K562 (cell line): ENCODE measurements around the gene UFL1. TPM values are rescaled to one million over a fixed set of nuclear protein-coding genes. Genes with fewer than 3 reads are reported as not detected.

Source experiments
- ATAC-seq: fragments of 200-7000 bp; cut with Tn5 transposase; 3 replicates; pipeline ENCODE4 v1.9.1; 2020; ENCODE audit warnings: moderate library complexity
- BruUV-seq: library from RNA; stranded (reverse); fragments of 400-500 nt; replicated peaks from 2 replicates; lab custom pipeline; 2021; lab: Mats Ljungman, UMichigan
- CTCF ChIA-PET: fragments of 300-600 bp; formaldehyde crosslinking; extraction: SDS; loops from one replicate; lab custom pipeline; 2021; ENCODE audit warnings: low intra/inter-chr PET ratio; lab: Yijun Ruan, JAX
- POLR2A ChIA-PET: fragments of 300-600, 350-650 bp; sonication (Branson Sonifier 250); formaldehyde crosslinking; extraction: SDS; loops from one replicate; lab custom pipeline; 2021; ENCODE audit warnings: antibody characterized with exemption, inconsistent platforms; lab: Yijun Ruan, JAX
- DNase-seq, 4 experiments: peaks; one replicate each; pipeline versions ENCODE4 v3.0.0 to v3.0.0-alpha.2; 2011 to 2018; ENCODE audit warnings: low spot score in 3 of 4, mixed read lengths in 3 of 4; ENCODE audit errors: extremely low read depth in 1 of 4
- FAIRE-seq: peaks from 2 replicates; lab custom pipeline; 2011; peaks lifted over from hg19 to GRCh38; lab: Jason Lieb, UNC
- H2AFZ ChIP-seq: 2 replicates; pipeline ENCODE4 v1.6.0; 2011; ENCODE audit warnings: low read depth, low read length, control low read depth, inconsistent platforms
- H3K27ac ChIP-seq: fragments of 200-600 bp; 3 replicates; pipeline ENCODE4 v1.8.0; 2011; ENCODE audit warnings: low read depth, mild to moderate bottlenecking, control low read depth, inconsistent platforms, low read length, moderate library complexity, mixed read lengths; ENCODE audit errors: extremely low read depth
- H3K27me3 ChIP-seq, 2 experiments: fragments of 300-600 bp in 1 of 2; 2 replicates in 1 of 2; 3 replicates in 1 of 2; pipeline versions ENCODE4 v1.6.0 to v1.8.0; 2011; ENCODE audit warnings: inconsistent platforms in 2 of 2, low read length in 2 of 2, mild to moderate bottlenecking in 1 of 2, mixed read lengths in 1 of 2, moderate library complexity in 1 of 2; ENCODE audit not compliant: control insufficient read depth in 2 of 2, insufficient read depth in 2 of 2
- H3K36me3 ChIP-seq: fragments of 300-600 bp; 3 replicates; pipeline ENCODE4 v1.8.0; 2011; ENCODE audit warnings: mild to moderate bottlenecking, low read length, inconsistent platforms; ENCODE audit not compliant: control insufficient read depth, insufficient read depth
- H3K4me1 ChIP-seq, 2 experiments: fragments of 200-600 bp in 1 of 2; replicated peaks in 1 of 2; 2 replicates in 1 of 2; 3 replicates in 1 of 2; pipeline versions ENCODE4 v1.5.1 to v1.8.0; 2011; ENCODE audit warnings: inconsistent platforms in 2 of 2, low read length in 2 of 2, mild to moderate bottlenecking in 1 of 2, mixed read lengths in 1 of 2, moderate library complexity in 1 of 2; ENCODE audit not compliant: control insufficient read depth in 2 of 2, insufficient read depth in 2 of 2
- H3K4me2 ChIP-seq: 2 replicates; pipeline ENCODE4 v1.6.1; 2011; ENCODE audit warnings: low read length, control low read depth, inconsistent platforms, mixed read lengths; ENCODE audit not compliant: insufficient read depth
- H3K4me3 ChIP-seq: fragments of 200-600 bp; sonication (generic), shearing (Covaris generic); 2 replicates; pipeline ENCODE4 v1.5.1; 2016; ENCODE audit warnings: control low read depth, inconsistent platforms
- H3K79me2 ChIP-seq: fragments of 200-600 bp; 3 replicates; pipeline ENCODE4 v1.8.0; 2011; ENCODE audit warnings: low read length, inconsistent platforms; ENCODE audit not compliant: control insufficient read depth, insufficient read depth
- H3K9ac ChIP-seq, 2 experiments: 2 replicates each; pipeline versions ENCODE4 v1.6.0 to v1.6.1; 2011; ENCODE audit warnings: low read depth in 2 of 2, low read length in 2 of 2, control low read depth in 1 of 2, inconsistent platforms in 1 of 2, mild to moderate bottlenecking in 1 of 2, mixed read lengths in 1 of 2; ENCODE audit not compliant: insufficient read depth in 1 of 2
- H3K9me1 ChIP-seq: one replicate; pipeline ENCODE4 v1.6.0; 2011; ENCODE audit warnings: inconsistent platforms, mild to moderate bottlenecking, low read length, moderate library complexity; ENCODE audit not compliant: control insufficient read depth, insufficient read depth
- H3K9me3 ChIP-seq: replicated peaks from 2 replicates; pipeline ENCODE4 v1.5.1; 2011; ENCODE audit warnings: low read depth, low read length, inconsistent platforms; ENCODE audit not compliant: control insufficient read depth, insufficient read depth
- H4K20me1 ChIP-seq: replicated peaks from 2 replicates; pipeline ENCODE4 v1.6.1; 2011; ENCODE audit warnings: low read length, inconsistent platforms, mixed read lengths; ENCODE audit not compliant: control insufficient read depth, insufficient read depth
- RBFOX2 ChIP-seq: fragments of 200-400 bp; formaldehyde crosslinking; IDR thresholded peaks from 2 replicates; pipeline ENCODE4 v1.6.1; 2017; ENCODE audit warnings: low read depth, mild to moderate bottlenecking, low read length, moderate library complexity
- SIX5 ChIP-seq, 2 experiments: IDR thresholded peaks; 2 replicates each; pipeline ENCODE4 v1.6.1; 2011; ENCODE audit warnings: low read length in 2 of 2, borderline replicate concordance in 1 of 2, low read depth in 1 of 2, mild to moderate bottlenecking in 1 of 2, moderate library complexity in 1 of 2; ENCODE audit not compliant: insufficient read depth in 1 of 2
- ZNF696 ChIP-seq: fragments of 250-450 bp; sonication (Bioruptor Pico); conservative IDR thresholded peaks from 2 replicates; pipeline ENCODE4 v1.4.0; 2020; ENCODE audit warnings: mild to moderate bottlenecking, moderate library complexity
- WGBS: fragments of 100-300 bp; shearing (Covaris generic); methylation state at CpG from one replicate; pipeline ENCODE4 v1.1.6; 2016; ENCODE audit warnings: low coverage, mixed read lengths; ENCODE audit not compliant: insufficient coverage; ENCODE audit errors: missing lambda C conversion rate; 5-methylcytosine and 5-hydroxymethylcytosine counted together
- in situ Hi-C: fragments of 300-500 bp; cut with MboI; formaldehyde crosslinking; loops from 4 replicates; pipeline ENCODE4 v1.15.0; 2018; ENCODE audit warnings: inconsistent platforms, mixed read lengths
- intact Hi-C: fragments of 100-400 bp; cut with micrococcal nuclease; formaldehyde crosslinking; loops from 2 replicates; pipeline ENCODE4 v1.14.2; 2022
- polyA plus RNA-seq, 8 experiments: library from polyadenylated mRNA; depleted of rRNA in 4 of 8; stranded (reverse) in 5 of 8; unstranded in 3 of 8; fragments of >200 nt; fragmentation: Nextera tagmentation in 2 of 8; fragmentation: Illumina TruSeq in 1 of 8; extraction: Ambion mirVana in 2 of 8; extraction: Trizol in 1 of 8; gene quantifications; 2 replicates each; pipeline versions ENCODE4 v1.2.1 to v1.2.3, GENCODE V29; 2011 to 2014; ENCODE audit warnings: inconsistent platforms in 1 of 8, missing spikeins in 1 of 8
- total RNA-seq, 7 experiments: library from RNA; depleted of rRNA in 6 of 7; stranded (reverse); fragments of >200 nt in 6 of 7; fragmentation: Illumina TruSeq in 2 of 7; extraction: Trizol in 2 of 7; gene quantifications; 2 replicates each; pipeline versions ENCODE4 v1.2.1 to v1.2.3, GENCODE V29; 2011 to 2021; ENCODE audit warnings: low replicate concordance in 1 of 7
- TF ChIP-seq, protein P1 (sequence below): sonication (generic); formaldehyde crosslinking; IDR thresholded peaks from 2 replicates; pipeline ENCODE4 v1.8.1; 2023; ENCODE audit warnings: mild to moderate bottlenecking, missing genetic modification reagents
- TF ChIP-seq, protein P2 (sequence below): fragments of 450-650 bp; IDR thresholded peaks from 2 replicates; pipeline ENCODE4 v1.6.1; 2016; ENCODE audit warnings: borderline replicate concordance
- TF ChIP-seq, protein P3 (sequence below): fragments of 250-450 bp; sonication (Bioruptor Pico); IDR thresholded peaks from 2 replicates; pipeline ENCODE4 v1.4.0; 2020; ENCODE audit warnings: borderline replicate concordance

The UFL1 gene
- total and polyA plus RNA-seq, 9 of the 15 experiments (the other 6 are each of a cell fraction or from before 2014, with no cell fraction given) = 10.9 to 23.1 (median 18.3) TPM

- WGBS = 6% methylated on average over 2 of the region's 2 CpGs
Measured at GRCh38 chr6:96491926-96492325, 29.7 kb upstream of the UFL1 start.

More at GRCh38 chr6:96491926-96492325, 29.7 kb upstream of the UFL1 start:
- in situ Hi-C loops (no loop called here), intact Hi-C loops (no loop called here)
- Histone ChIP-seq H2AFZ (no peak overlapping the region), H3K4me3 (no peak overlapping the region), H3K9ac (no peak overlapping the region), H3K79me2 (no peaks in the 10 kb centered on the region), H3K9me1 (no peaks in the 10 kb centered on the region), H4K20me1 (no peaks in the 10 kb centered on the region), H3K27ac (no peak overlapping the region), H3K9me3 (no peaks in the 10 kb centered on the region), H3K4me1 (no peaks in the 10 kb centered on the region), H3K36me3 (no peaks in the 10 kb centered on the region), H3K4me2 (no peak overlapping the region), H3K27me3 (no peaks in the 10 kb centered on the region)
- BruUV-seq = no TSS peak
- no peak for TF ChIP-seq SIX5 (IDR thresholded peaks at IDR 0.05; ENCODE audit: borderline replicate concordance in 1 of 2, insufficient read depth in 1 of 2, low read depth in 1 of 2, low read length in 2 of 2)
- no peak for TF ChIP-seq ZNF696 (CRISPR knock-in tag)
- TF ChIP-seq, protein P1, sequence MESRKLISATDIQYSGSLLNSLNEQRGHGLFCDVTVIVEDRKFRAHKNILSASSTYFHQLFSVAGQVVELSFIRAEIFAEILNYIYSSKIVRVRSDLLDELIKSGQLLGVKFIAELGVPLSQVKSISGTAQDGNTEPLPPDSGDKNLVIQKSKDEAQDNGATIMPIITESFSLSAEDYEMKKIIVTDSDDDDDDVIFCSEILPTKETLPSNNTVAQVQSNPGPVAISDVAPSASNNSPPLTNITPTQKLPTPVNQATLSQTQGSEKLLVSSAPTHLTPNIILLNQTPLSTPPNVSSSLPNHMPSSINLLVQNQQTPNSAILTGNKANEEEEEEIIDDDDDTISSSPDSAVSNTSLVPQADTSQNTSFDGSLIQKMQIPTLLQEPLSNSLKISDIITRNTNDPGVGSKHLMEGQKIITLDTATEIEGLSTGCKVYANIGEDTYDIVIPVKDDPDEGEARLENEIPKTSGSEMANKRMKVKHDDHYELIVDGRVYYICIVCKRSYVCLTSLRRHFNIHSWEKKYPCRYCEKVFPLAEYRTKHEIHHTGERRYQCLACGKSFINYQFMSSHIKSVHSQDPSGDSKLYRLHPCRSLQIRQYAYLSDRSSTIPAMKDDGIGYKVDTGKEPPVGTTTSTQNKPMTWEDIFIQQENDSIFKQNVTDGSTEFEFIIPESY (CRISPR knock-in tag) = no peak
- TF ChIP-seq, protein P2, sequence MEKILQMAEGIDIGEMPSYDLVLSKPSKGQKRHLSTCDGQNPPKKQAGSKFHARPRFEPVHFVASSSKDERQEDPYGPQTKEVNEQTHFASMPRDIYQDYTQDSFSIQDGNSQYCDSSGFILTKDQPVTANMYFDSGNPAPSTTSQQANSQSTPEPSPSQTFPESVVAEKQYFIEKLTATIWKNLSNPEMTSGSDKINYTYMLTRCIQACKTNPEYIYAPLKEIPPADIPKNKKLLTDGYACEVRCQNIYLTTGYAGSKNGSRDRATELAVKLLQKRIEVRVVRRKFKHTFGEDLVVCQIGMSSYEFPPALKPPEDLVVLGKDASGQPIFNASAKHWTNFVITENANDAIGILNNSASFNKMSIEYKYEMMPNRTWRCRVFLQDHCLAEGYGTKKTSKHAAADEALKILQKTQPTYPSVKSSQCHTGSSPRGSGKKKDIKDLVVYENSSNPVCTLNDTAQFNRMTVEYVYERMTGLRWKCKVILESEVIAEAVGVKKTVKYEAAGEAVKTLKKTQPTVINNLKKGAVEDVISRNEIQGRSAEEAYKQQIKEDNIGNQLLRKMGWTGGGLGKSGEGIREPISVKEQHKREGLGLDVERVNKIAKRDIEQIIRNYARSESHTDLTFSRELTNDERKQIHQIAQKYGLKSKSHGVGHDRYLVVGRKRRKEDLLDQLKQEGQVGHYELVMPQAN = no peak
- TF ChIP-seq RBFOX2 = no peak
- TF ChIP-seq, protein P3, sequence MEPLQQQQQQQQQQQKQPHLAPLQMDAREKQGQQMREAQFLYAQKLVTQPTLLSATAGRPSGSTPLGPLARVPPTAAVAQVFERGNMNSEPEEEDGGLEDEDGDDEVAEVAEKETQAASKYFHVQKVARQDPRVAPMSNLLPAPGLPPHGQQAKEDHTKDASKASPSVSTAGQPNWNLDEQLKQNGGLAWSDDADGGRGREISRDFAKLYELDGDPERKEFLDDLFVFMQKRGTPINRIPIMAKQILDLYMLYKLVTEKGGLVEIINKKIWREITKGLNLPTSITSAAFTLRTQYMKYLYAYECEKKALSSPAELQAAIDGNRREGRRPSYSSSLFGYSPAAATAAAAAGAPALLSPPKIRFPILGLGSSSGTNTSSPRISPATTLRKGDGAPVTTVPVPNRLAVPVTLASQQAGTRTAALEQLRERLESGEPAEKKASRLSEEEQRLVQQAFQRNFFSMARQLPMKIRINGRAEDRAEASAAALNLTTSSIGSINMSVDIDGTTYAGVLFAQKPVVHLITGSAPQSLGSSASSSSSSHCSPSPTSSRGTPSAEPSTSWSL (CRISPR knock-in tag) = no peak
- ChIA-PET POLR2A (no interaction called here), CTCF (no interaction called here)
- no peak for ATAC-seq
- no peak for FAIRE-seq
- DNase-seq = no peak
